ENCODE data around the gene GRAP. TPM values are rescaled to one million over a fixed set of nuclear protein-coding genes. Genes with fewer than 3 reads are reported as not detected.
"Not testable (repeated sequence)": the region's sequence is repeated elsewhere in the genome, so short reads cannot be mapped to it uniquely, and the experiment has no call there.

The GRAP gene
- total RNA-seq, 2 donors from 2014 or later: 2.5 to 5.6 TPM

- DNase-seq (ENCODE audit: low spot score): no peak
- Histone ChIP-seq H3K4me3 (no peak overlapping the region), H3K36me3 (no peaks in the 10 kb centered on the region), H3K27me3 (no peaks in the 10 kb centered on the region), H3K4me1 (no peaks in the 10 kb centered on the region), H3K27ac (no peak overlapping the region), H3K9me3 (no peaks in the 10 kb centered on the region)
- no peak for TF ChIP-seq CTCF (IDR thresholded peaks at IDR 0.05)
Measured at GRCh38 chr17:19022128-19022527, 24.6 kb downstream of the GRAP start.

GRCh38 chr17:19021622-19022083 is 25.1 kb downstream of the GRAP start:
- no peak overlapping the region for H3K27ac ChIP-seq
- TF ChIP-seq CTCF (IDR thresholded peaks at IDR 0.05): no peak
- H3K4me3 ChIP-seq: no peak overlapping the region
- H3K36me3 ChIP-seq: no peaks in the 10 kb centered on the region
- H3K27me3 ChIP-seq: no peaks in the 10 kb centered on the region
- H3K4me1 ChIP-seq: no peaks in the 10 kb centered on the region
- no peak for DNase-seq (ENCODE audit: low spot score)
- H3K9me3 ChIP-seq: no peaks in the 10 kb centered on the region

- H3K27me3 ChIP-seq; DNase-seq (ENCODE audit: low spot score); H3K9me3 ChIP-seq; H3K4me3 ChIP-seq; H3K36me3 ChIP-seq; H3K4me1 ChIP-seq; H3K27ac ChIP-seq: not testable (repeated sequence)
Measured at GRCh38 chr17:19021011-19021621, 25.6 kb downstream of the GRAP start.

GRCh38 chr17:19020016-19020415 is 26.7 kb downstream of the GRAP start:
- no peak overlapping the region for H3K4me3 ChIP-seq
- H3K36me3 ChIP-seq: no peaks in the 10 kb centered on the region
- H3K4me1 ChIP-seq: no peaks in the 10 kb centered on the region
- H3K27ac ChIP-seq: no peak overlapping the region
- no peaks in the 10 kb centered on the region for H3K27me3 ChIP-seq
- no peaks in the 10 kb centered on the region for H3K9me3 ChIP-seq
- no peak for DNase-seq (ENCODE audit: low spot score)
- TF ChIP-seq CTCF (IDR thresholded peaks at IDR 0.05): no peak

GRCh38 chr17:19019041-19019941 is 27.5 kb downstream of the GRAP start:
- DNase-seq (ENCODE audit: low spot score): no peak

More at GRCh38 chr17:19019041-19019941, 27.5 kb downstream of the GRAP start:
- H3K4me3 ChIP-seq: no peak overlapping the region
- no peaks in the 10 kb centered on the region for H3K36me3 ChIP-seq
- H3K27me3 ChIP-seq: no peaks in the 10 kb centered on the region
- no peak overlapping the region for H3K27ac ChIP-seq
- TF ChIP-seq CTCF (IDR thresholded peaks at IDR 0.05): no peak
- H3K9me3 ChIP-seq: no peaks in the 10 kb centered on the region
- no peaks in the 10 kb centered on the region for H3K4me1 ChIP-seq

Data from right atrium auricular region (tissue), 2 donors.